ENCODE measurements around the gene USP6NL. TPM values are rescaled to one million over a fixed set of nuclear protein-coding genes. Genes with fewer than 3 reads are reported as not detected.

USP6NL gene
- polyA plus RNA-seq, 1 of the 3 experiments (the other 2 are of a cell fraction): 8.9 TPM

DNA sequence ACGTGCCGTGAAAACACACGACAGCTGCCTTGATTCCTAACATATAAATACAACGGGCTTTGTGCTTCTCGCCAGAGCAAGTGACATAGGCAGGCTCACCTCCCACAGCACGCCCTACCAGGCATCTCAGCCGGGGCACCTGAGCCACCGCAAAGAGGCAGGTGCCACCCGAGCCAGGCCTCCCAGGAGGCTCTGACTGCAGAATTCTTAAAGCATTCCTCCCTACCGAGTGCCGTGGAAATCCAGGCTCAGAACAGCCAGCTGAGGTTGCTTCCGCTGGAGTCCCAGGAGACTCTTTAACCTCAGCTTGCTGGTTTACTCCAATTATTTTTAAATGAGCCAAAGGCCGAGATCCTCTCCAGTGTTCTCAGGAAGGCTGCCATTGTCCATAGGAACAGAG is 206.5 kb downstream of the USP6NL start (continued):
- no peak for TF ChIP-seq TAF1 (IDR thresholded peaks at IDR 0.05; ENCODE audit: borderline replicate concordance, low read depth, low read length)
- TF ChIP-seq JUND (IDR thresholded peaks at IDR 0.05): no peak

Other genes starting within 250 kb of the USP6NL start
- gene ECHDC3, start 130.7 kb upstream of the USP6NL start, polyA plus RNA-seq (2012; rRNA removed): 10.5 and 13.5 TPM in 2 replicates
- 0.86 and 0.95 TPM in 2 replicates for gene PROSER2, start 211.7 kb upstream of the USP6NL start, polyA plus RNA-seq (2012; rRNA removed)